ENCODE measurements around the gene RABL3. TPM values are rescaled to one million over a fixed set of nuclear protein-coding genes. Genes with fewer than 3 reads are reported as not detected.

Gene RABL3
- total and polyA plus RNA-seq, 2 donors (not counting 1 experiment from before 2014, with no cell fraction given) = 11.9 to 13.4 TPM

- no peaks in the 10 kb centered on the region for H3K9me3 ChIP-seq (ENCODE audit: control insufficient read depth, insufficient read depth, low read depth, low read length)
- H3K79me2 ChIP-seq (ENCODE audit: control insufficient read depth, insufficient read depth, low read length) = no peaks in the 10 kb centered on the region
- H3K4me1 ChIP-seq (ENCODE audit: control insufficient read depth, extremely low read depth, insufficient read depth, low read length) = no peaks in the 10 kb centered on the region
- H3K27ac ChIP-seq (ENCODE audit: insufficient read depth, low read length) = no peak overlapping the region
- no peak overlapping the region for H3K9ac ChIP-seq (ENCODE audit: insufficient read depth, low read length)
- no peaks in the 10 kb centered on the region for H4K20me1 ChIP-seq (ENCODE audit: control insufficient read depth, extremely low read depth, insufficient read depth, low read length)
- no peak for TF ChIP-seq EZH2 (IDR thresholded peaks at IDR 0.05; ENCODE audit: low read length, missing control alignments)
- TF ChIP-seq CTCF (conservative IDR thresholded peaks at IDR 0.05 in 1 of 2, IDR thresholded peaks at IDR 0.05 in 1 of 2; ENCODE audit: low read depth in 1 of 2, low read length in 2 of 2) = no peak
- no peak overlapping the region for H3K4me3 ChIP-seq (replicated peaks in 1 of 4; ENCODE audit: control extremely low read depth in 1 of 4, insufficient read depth in 1 of 4, low read depth in 3 of 4, low read length in 4 of 4)
- H3K4me2 ChIP-seq (ENCODE audit: extremely low read depth, insufficient read depth, low read length) = no peak overlapping the region
- H2AFZ ChIP-seq (ENCODE audit: low read length) = no peak overlapping the region
- no peaks in the 10 kb centered on the region for H3K36me3 ChIP-seq (ENCODE audit: control insufficient read depth, insufficient read depth, low read length)
- DNase-seq (ENCODE audit: low read depth in 2 of 2) = peak in 1 of 2 donors; percentile 12
- peaks cover 2% of the 10 kb centered on the region for H3K27me3 ChIP-seq (ENCODE audit: control insufficient read depth, insufficient read depth, low read length)
These were observed 81.0 kb downstream of the RABL3 start for GRCh38 chr3:120661106-120661905.

GRCh38 chr3:120659834-120660233, 82.5 kb downstream of the RABL3 start:
- TF ChIP-seq EZH2 (IDR thresholded peaks at IDR 0.05; ENCODE audit: low read length, missing control alignments) (no peak), CTCF (conservative IDR thresholded peaks at IDR 0.05 in 1 of 2, IDR thresholded peaks at IDR 0.05 in 1 of 2; ENCODE audit: low read depth in 1 of 2, low read length in 2 of 2) (no peak)
- DNase-seq (ENCODE audit: low read depth in 2 of 2) = no peak
- no peaks in the 10 kb centered on the region for H3K9me3 ChIP-seq (ENCODE audit: control insufficient read depth, insufficient read depth, low read depth, low read length)
- H3K79me2 ChIP-seq (ENCODE audit: control insufficient read depth, insufficient read depth, low read length) = no peaks in the 10 kb centered on the region
- no peak overlapping the region for H2AFZ ChIP-seq (ENCODE audit: low read length)
- no peak overlapping the region for H3K4me3 ChIP-seq (replicated peaks in 1 of 4; ENCODE audit: control extremely low read depth in 1 of 4, insufficient read depth in 1 of 4, low read depth in 3 of 4, low read length in 4 of 4)
- no peaks in the 10 kb centered on the region for H4K20me1 ChIP-seq (ENCODE audit: control insufficient read depth, extremely low read depth, insufficient read depth, low read length)
- peaks cover 2% of the 10 kb centered on the region for H3K27me3 ChIP-seq (ENCODE audit: control insufficient read depth, insufficient read depth, low read length)
- no peak overlapping the region for H3K9ac ChIP-seq (ENCODE audit: insufficient read depth, low read length)
- H3K4me1 ChIP-seq (ENCODE audit: control insufficient read depth, extremely low read depth, insufficient read depth, low read length) = no peaks in the 10 kb centered on the region
- H3K4me2 ChIP-seq (ENCODE audit: extremely low read depth, insufficient read depth, low read length) = no peak overlapping the region
- no peaks in the 10 kb centered on the region for H3K36me3 ChIP-seq (ENCODE audit: control insufficient read depth, insufficient read depth, low read length)
- H3K27ac ChIP-seq (ENCODE audit: insufficient read depth, low read length) = no peak overlapping the region

- no peaks in the 10 kb centered on the region for H3K36me3 ChIP-seq (ENCODE audit: control insufficient read depth, insufficient read depth, low read length)
- no peak for DNase-seq (ENCODE audit: low read depth in 2 of 2)
- H3K4me3 ChIP-seq (replicated peaks in 1 of 4; ENCODE audit: control extremely low read depth in 1 of 4, insufficient read depth in 1 of 4, low read depth in 3 of 4, low read length in 4 of 4) = no peak overlapping the region
- H3K27me3 ChIP-seq (ENCODE audit: control insufficient read depth, insufficient read depth, low read length) = peaks cover 2% of the 10 kb centered on the region
- no peaks in the 10 kb centered on the region for H3K9me3 ChIP-seq (ENCODE audit: control insufficient read depth, insufficient read depth, low read depth, low read length)
- no peaks in the 10 kb centered on the region for H3K4me1 ChIP-seq (ENCODE audit: control insufficient read depth, extremely low read depth, insufficient read depth, low read length)
- H3K79me2 ChIP-seq (ENCODE audit: control insufficient read depth, insufficient read depth, low read length) = no peaks in the 10 kb centered on the region
- H4K20me1 ChIP-seq (ENCODE audit: control insufficient read depth, extremely low read depth, insufficient read depth, low read length) = no peaks in the 10 kb centered on the region
- TF ChIP-seq EZH2 (IDR thresholded peaks at IDR 0.05; ENCODE audit: low read length, missing control alignments) = no peak
- TF ChIP-seq CTCF (conservative IDR thresholded peaks at IDR 0.05 in 1 of 2, IDR thresholded peaks at IDR 0.05 in 1 of 2; ENCODE audit: low read depth in 1 of 2, low read length in 2 of 2) = no peak
- H3K4me2 ChIP-seq (ENCODE audit: extremely low read depth, insufficient read depth, low read length) = no peak overlapping the region
- H3K9ac ChIP-seq (ENCODE audit: insufficient read depth, low read length) = no peak overlapping the region
- no peak overlapping the region for H2AFZ ChIP-seq (ENCODE audit: low read length)
- H3K27ac ChIP-seq (ENCODE audit: insufficient read depth, low read length) = no peak overlapping the region
These were observed 83.0 kb downstream of the RABL3 start for GRCh38 chr3:120659285-120659684.

Data from fibroblast of lung (primary cell).